ENCODE results near the gene PLCE1.
"Not testable (repeated sequence)": the region's sequence is repeated elsewhere in the genome, so short reads cannot be mapped to it uniquely, and the experiment has no call there.

PLCE1 gene

GRCh38 chr10:93965911-93966310, 27.8 kb upstream of the PLCE1 start:
- no peak overlapping the region for H3K27ac ChIP-seq (ENCODE audit: low read depth, low read length)
- no peaks in the 10 kb centered on the region for H3K36me3 ChIP-seq (ENCODE audit: control insufficient read depth, insufficient read depth, low read length)
- no peak overlapping the region for H3K9ac ChIP-seq (ENCODE audit: low read depth, low read length)
- H3K4me3 ChIP-seq (ENCODE audit: low read depth, low read length) = no peak overlapping the region
- no peaks in the 10 kb centered on the region for H3K4me1 ChIP-seq (ENCODE audit: control insufficient read depth, insufficient read depth, low read length)
- no peaks in the 10 kb centered on the region for H3K9me3 ChIP-seq (ENCODE audit: control insufficient read depth, insufficient read depth, low read length)
- no peaks in the 10 kb centered on the region for H3K27me3 ChIP-seq (ENCODE audit: control insufficient read depth, insufficient read depth, low read length)

GRCh38 chr10:93967756-93968155, 26.0 kb upstream of the PLCE1 start:
- no peaks in the 10 kb centered on the region for H3K9me3 ChIP-seq (ENCODE audit: control insufficient read depth, insufficient read depth, low read length)
- no peaks in the 10 kb centered on the region for H3K4me1 ChIP-seq (ENCODE audit: control insufficient read depth, insufficient read depth, low read length)
- no peak overlapping the region for H3K27ac ChIP-seq (ENCODE audit: low read depth, low read length)
- no peaks in the 10 kb centered on the region for H3K27me3 ChIP-seq (ENCODE audit: control insufficient read depth, insufficient read depth, low read length)
- no peak overlapping the region for H3K4me3 ChIP-seq (ENCODE audit: low read depth, low read length)
- no peaks in the 10 kb centered on the region for H3K36me3 ChIP-seq (ENCODE audit: control insufficient read depth, insufficient read depth, low read length)
- H3K9ac ChIP-seq (ENCODE audit: low read depth, low read length) = no peak overlapping the region

- H3K9me3 ChIP-seq (ENCODE audit: control insufficient read depth, insufficient read depth, low read length) = no peaks in the 10 kb centered on the region
- no peaks in the 10 kb centered on the region for H3K4me1 ChIP-seq (ENCODE audit: control insufficient read depth, insufficient read depth, low read length)
- H3K36me3 ChIP-seq (ENCODE audit: control insufficient read depth, insufficient read depth, low read length) = no peaks in the 10 kb centered on the region
- H3K4me3 ChIP-seq (ENCODE audit: low read depth, low read length) = no peak overlapping the region
- no peak overlapping the region for H3K9ac ChIP-seq (ENCODE audit: low read depth, low read length)
- no peak overlapping the region for H3K27ac ChIP-seq (ENCODE audit: low read depth, low read length)
- H3K27me3 ChIP-seq (ENCODE audit: control insufficient read depth, insufficient read depth, low read length) = no peaks in the 10 kb centered on the region
Observed at GRCh38 chr10:93968540-93968945, 25.2 kb upstream of the PLCE1 start.

- H3K27ac ChIP-seq (ENCODE audit: low read depth, low read length); H3K9me3 ChIP-seq (ENCODE audit: control insufficient read depth, insufficient read depth, low read length); H3K36me3 ChIP-seq (ENCODE audit: control insufficient read depth, insufficient read depth, low read length); H3K27me3 ChIP-seq (ENCODE audit: control insufficient read depth, insufficient read depth, low read length); H3K4me1 ChIP-seq (ENCODE audit: control insufficient read depth, insufficient read depth, low read length); H3K4me3 ChIP-seq (ENCODE audit: low read depth, low read length); H3K9ac ChIP-seq (ENCODE audit: low read depth, low read length): not testable (repeated sequence)
Observed at GRCh38 chr10:93970433-93971010, 23.2 kb upstream of the PLCE1 start.

GRCh38 chr10:93973748-93974445, 19.8 kb upstream of the PLCE1 start:
- no peaks in the 10 kb centered on the region for H3K9me3 ChIP-seq (ENCODE audit: control insufficient read depth, insufficient read depth, low read length)

GRCh38 chr10:93977442-93977841, 16.3 kb upstream of the PLCE1 start:
- Histone ChIP-seq H3K9me3 (ENCODE audit: control insufficient read depth, insufficient read depth, low read length) (no peaks in the 10 kb centered on the region), H3K4me3 (ENCODE audit: low read depth, low read length) (no peak overlapping the region), H3K27ac (ENCODE audit: low read depth, low read length) (no peak overlapping the region), H3K27me3 (ENCODE audit: control insufficient read depth, insufficient read depth, low read length) (no peaks in the 10 kb centered on the region), H3K9ac (ENCODE audit: low read depth, low read length) (no peak overlapping the region), H3K4me1 (ENCODE audit: control insufficient read depth, insufficient read depth, low read length) (no peaks in the 10 kb centered on the region), H3K36me3 (ENCODE audit: control insufficient read depth, insufficient read depth, low read length) (no peaks in the 10 kb centered on the region)

More at GRCh38 chr10:93973748-93974445, 19.8 kb upstream of the PLCE1 start:
- Histone ChIP-seq H3K4me3 (ENCODE audit: low read depth, low read length) (no peak overlapping the region), H3K36me3 (ENCODE audit: control insufficient read depth, insufficient read depth, low read length) (no peaks in the 10 kb centered on the region), H3K27me3 (ENCODE audit: control insufficient read depth, insufficient read depth, low read length) (no peaks in the 10 kb centered on the region), H3K4me1 (ENCODE audit: control insufficient read depth, insufficient read depth, low read length) (no peaks in the 10 kb centered on the region), H3K27ac (ENCODE audit: low read depth, low read length) (no peak overlapping the region), H3K9ac (ENCODE audit: low read depth, low read length) (no peak overlapping the region)

- Histone ChIP-seq H3K27me3 (ENCODE audit: control insufficient read depth, insufficient read depth, low read length) (no peaks in the 10 kb centered on the region), H3K9ac (ENCODE audit: low read depth, low read length) (no peak overlapping the region), H3K36me3 (ENCODE audit: control insufficient read depth, insufficient read depth, low read length) (no peaks in the 10 kb centered on the region), H3K4me3 (ENCODE audit: low read depth, low read length) (no peak overlapping the region), H3K4me1 (ENCODE audit: control insufficient read depth, insufficient read depth, low read length) (no peaks in the 10 kb centered on the region), H3K9me3 (ENCODE audit: control insufficient read depth, insufficient read depth, low read length) (no peaks in the 10 kb centered on the region), H3K27ac (ENCODE audit: low read depth, low read length) (no peak overlapping the region)
Observed at GRCh38 chr10:93980486-93980885, 13.2 kb upstream of the PLCE1 start.

- no peaks in the 10 kb centered on the region for H3K36me3 ChIP-seq (ENCODE audit: control insufficient read depth, insufficient read depth, low read length)
Observed at GRCh38 chr10:93991114-93991513, 2.6 kb upstream of the PLCE1 start.

GRCh38 chr10:93991596-93992284, 2.0 kb upstream of the PLCE1 start:
- Histone ChIP-seq H3K27ac (ENCODE audit: low read depth, low read length) (peak overlapping the region; percentile 49), H3K36me3 (ENCODE audit: control insufficient read depth, insufficient read depth, low read length) (no peaks in the 10 kb centered on the region), H3K27me3 (ENCODE audit: control insufficient read depth, insufficient read depth, low read length) (peaks cover 74% of the 10 kb centered on the region), H3K9ac (ENCODE audit: low read depth, low read length) (no peak overlapping the region), H3K4me3 (ENCODE audit: low read depth, low read length) (no peak overlapping the region), H3K4me1 (ENCODE audit: control insufficient read depth, insufficient read depth, low read length) (peaks cover 4% of the 10 kb centered on the region; the same call in 1 of the 2 replicates), H3K9me3 (ENCODE audit: control insufficient read depth, insufficient read depth, low read length) (no peaks in the 10 kb centered on the region)

More at GRCh38 chr10:93991114-93991513, 2.6 kb upstream of the PLCE1 start:
- H3K27me3 ChIP-seq (ENCODE audit: control insufficient read depth, insufficient read depth, low read length) = peaks cover 68% of the 10 kb centered on the region
- no peak overlapping the region for H3K4me3 ChIP-seq (ENCODE audit: low read depth, low read length)
- no peak overlapping the region for H3K9ac ChIP-seq (ENCODE audit: low read depth, low read length)
- peaks cover 4% of the 10 kb centered on the region; the same call in 1 of the 2 replicates for H3K4me1 ChIP-seq (ENCODE audit: control insufficient read depth, insufficient read depth, low read length)
- H3K9me3 ChIP-seq (ENCODE audit: control insufficient read depth, insufficient read depth, low read length) = no peaks in the 10 kb centered on the region
- H3K27ac ChIP-seq (ENCODE audit: low read depth, low read length) = no peak overlapping the region

GRCh38 chr10:93992400-93993030, 1.2 kb upstream of the PLCE1 start:
- H3K27me3 ChIP-seq (ENCODE audit: control insufficient read depth, insufficient read depth, low read length) = peaks cover 82% of the 10 kb centered on the region
- H3K36me3 ChIP-seq (ENCODE audit: control insufficient read depth, insufficient read depth, low read length) = no peaks in the 10 kb centered on the region
- no peak overlapping the region for H3K4me3 ChIP-seq (ENCODE audit: low read depth, low read length)
- H3K4me1 ChIP-seq (ENCODE audit: control insufficient read depth, insufficient read depth, low read length) = peaks cover 4% of the 10 kb centered on the region; the same call in 1 of the 2 replicates
- no peak overlapping the region for H3K9ac ChIP-seq (ENCODE audit: low read depth, low read length)
- no peaks in the 10 kb centered on the region for H3K9me3 ChIP-seq (ENCODE audit: control insufficient read depth, insufficient read depth, low read length)
- H3K27ac ChIP-seq (ENCODE audit: low read depth, low read length) = peak overlapping the region; percentile 33

GRCh38 chr10:93993414-93993781, 333 bp upstream of the PLCE1 start:
- no peaks in the 10 kb centered on the region for H3K9me3 ChIP-seq (ENCODE audit: control insufficient read depth, insufficient read depth, low read length)
- H3K9ac ChIP-seq (ENCODE audit: low read depth, low read length) = no peak overlapping the region
- H3K27me3 ChIP-seq (ENCODE audit: control insufficient read depth, insufficient read depth, low read length) = peaks cover 91% of the 10 kb centered on the region
- H3K4me3 ChIP-seq (ENCODE audit: low read depth, low read length) = peak overlapping the region; percentile 62
- H3K4me1 ChIP-seq (ENCODE audit: control insufficient read depth, insufficient read depth, low read length) = peaks cover 4% of the 10 kb centered on the region; the same call in 1 of the 2 replicates
- no peaks in the 10 kb centered on the region for H3K36me3 ChIP-seq (ENCODE audit: control insufficient read depth, insufficient read depth, low read length)
- H3K27ac ChIP-seq (ENCODE audit: low read depth, low read length) = no peak overlapping the region
